OCI-LY7 (cell line): ENCODE data around the gene SPATA31D1. TPM values are rescaled to one million over a fixed set of nuclear protein-coding genes. Genes with fewer than 3 reads are reported as not detected.

Source experiments
- BruUV-seq: library from RNA; stranded (reverse); fragments of 400-500 nt; replicated peaks from 2 replicates; lab custom pipeline; 2021; lab: Mats Ljungman, UMichigan
- CTCF ChIA-PET: fragments of 300-600 bp; sonication (Branson Sonifier 250); formaldehyde crosslinking; loops from one replicate; lab custom pipeline; 2022; ENCODE audit warnings: antibody characterized with exemption; ENCODE audit not compliant: unreplicated experiment; lab: Charles Lee
- POLR2A ChIA-PET: fragments of 300-600 bp; sonication (Branson Sonifier 250); formaldehyde crosslinking; loops from one replicate; lab custom pipeline; 2022; ENCODE audit warnings: antibody characterized with exemption; lab: Charles Lee
- DNase-seq: peaks from one replicate; pipeline ENCODE4 v3.0.0-alpha.2; 2015; ENCODE audit warnings: low spot score
- H2AFZ ChIP-seq: fragments of 200-600 bp; sonication (generic), shearing (Covaris generic); 2 replicates; pipeline ENCODE4 v1.6.1; 2014; ENCODE audit warnings: mild to moderate bottlenecking, antibody characterized with exemption, low read length, moderate library complexity
- H3K27ac ChIP-seq: fragments of 200-600 bp; sonication (generic); 2 replicates; pipeline ENCODE4 v1.5.1; 2014; ENCODE audit warnings: mixed run types, low read depth, mild to moderate bottlenecking, moderate library complexity, low read length, inconsistent platforms; ENCODE audit not compliant: poor library complexity, severe bottlenecking
- H3K36me3 ChIP-seq: fragments of 200-600 bp; sonication (generic); 2 replicates; pipeline ENCODE4 v1.6.1; 2014; ENCODE audit warnings: mild to moderate bottlenecking, antibody characterized with exemption, low read length, moderate library complexity, mixed read lengths; ENCODE audit not compliant: insufficient read depth
- H3K4me1 ChIP-seq: fragments of 200-600 bp; sonication (generic); 2 replicates; pipeline ENCODE4 v1.5.1; 2014; ENCODE audit warnings: mild to moderate bottlenecking, low read length; ENCODE audit not compliant: insufficient read depth, poor library complexity, severe bottlenecking
- H3K4me2 ChIP-seq: fragments of 200-600 bp; sonication (generic); 2 replicates; pipeline ENCODE4 v1.6.1; 2014; ENCODE audit warnings: mild to moderate bottlenecking, low read length
- H3K4me3 ChIP-seq: fragments of 200-600 bp; sonication (generic); 2 replicates; pipeline ENCODE4 v1.5.1; 2014; ENCODE audit warnings: mild to moderate bottlenecking, low read depth, low read length; ENCODE audit not compliant: poor library complexity, severe bottlenecking
- H3K79me2 ChIP-seq: fragments of 200-600 bp; sonication (generic); 2 replicates; pipeline ENCODE4 v1.6.1; 2016; ENCODE audit warnings: low read depth, mild to moderate bottlenecking, low read length, moderate library complexity, mixed read lengths; ENCODE audit not compliant: insufficient read depth
- H3K9me2 ChIP-seq: fragments of 200-600 bp; sonication (generic); 2 replicates; pipeline ENCODE4 v1.6.1; 2016; ENCODE audit warnings: mild to moderate bottlenecking, low read length, mixed read lengths; ENCODE audit not compliant: insufficient read depth
- H3K9me3 ChIP-seq: fragments of 200-600 bp; sonication (generic); 2 replicates; pipeline ENCODE4 v1.6.1; 2014; ENCODE audit warnings: mild to moderate bottlenecking, mixed run types, low read length, mixed read lengths
- H4K20me1 ChIP-seq: fragments of 200-600 bp; sonication (generic); 2 replicates; pipeline ENCODE4 v1.6.1; 2014; ENCODE audit warnings: mild to moderate bottlenecking, antibody characterized with exemption, low read length, moderate library complexity, mixed read lengths; ENCODE audit not compliant: insufficient read depth
- CTCF ChIP-seq: fragments of 200-600 bp; sonication (generic); conservative IDR thresholded peaks from 2 replicates; pipeline ENCODE4 v1.5.1; 2014; ENCODE audit warnings: mild to moderate bottlenecking, antibody characterized with exemption, low read length, moderate library complexity, mixed read lengths
- EZH2phosphoT487 ChIP-seq: fragments of 200-600 bp; sonication (generic); IDR thresholded peaks from 2 replicates; pipeline ENCODE4 v1.6.1; 2018; ENCODE audit warnings: low read depth, borderline replicate concordance, mild to moderate bottlenecking, mixed run types, antibody characterized with exemption, low read length, moderate library complexity, mixed read lengths
- intact Hi-C: fragments of 100-400 bp; cut with micrococcal nuclease; formaldehyde crosslinking; loops from one replicate; pipeline ENCODE4 v1.10.0; 2022; ENCODE audit not compliant: unreplicated experiment
- total RNA-seq, 2 experiments: library from RNA; depleted of rRNA in 1 of 2; stranded (reverse); fragments of >200 nt in 1 of 2; shearing (Covaris generic) in 1 of 2; gene quantifications; 2 replicates each; pipeline ENCODE4 v1.2.3, GENCODE V29; 2014 to 2022

The SPATA31D1 gene
- total RNA-seq, 2 experiments from 2014 or later: not detected

GRCh38 chr9:81955625-81956024, 32.9 kb upstream of the SPATA31D1 start:
- Histone ChIP-seq H3K9me2 (no peaks in the 10 kb centered on the region), H3K27ac (no peak overlapping the region), H4K20me1 (no peaks in the 10 kb centered on the region), H3K79me2 (no peaks in the 10 kb centered on the region), H3K4me3 (no peak overlapping the region), H3K4me2 (no peak overlapping the region), H3K36me3 (no peaks in the 10 kb centered on the region), H3K4me1 (no peaks in the 10 kb centered on the region), H3K9me3 (no peaks in the 10 kb centered on the region), H2AFZ (no peak overlapping the region)
- TF ChIP-seq EZH2phosphoT487 (no peak), CTCF (no peak)
- intact Hi-C loops: no loop called here
- BruUV-seq: no TSS peak
- ChIA-PET POLR2A (interaction anchor here (0.6 kb wide), 1 partner anchor 624 kb away, joined by 6 read pairs; no protein-coding TSS in a partner anchor), CTCF (no interaction called here)
- no peak for DNase-seq

GRCh38 chr9:81964218-81965171, 24.1 kb upstream of the SPATA31D1 start:
- TF ChIP-seq CTCF (no peak), EZH2phosphoT487 (no peak)

GRCh38 chr9:81968026-81968425, 20.5 kb upstream of the SPATA31D1 start:
- no peak overlapping the region for H3K27ac ChIP-seq
- H3K36me3 ChIP-seq: no peaks in the 10 kb centered on the region
- POLR2A ChIA-PET: no interaction called here
- H3K9me2 ChIP-seq: no peaks in the 10 kb centered on the region
- no peak for DNase-seq
- no peaks in the 10 kb centered on the region for H3K79me2 ChIP-seq
- H2AFZ ChIP-seq: no peak overlapping the region
- no peaks in the 10 kb centered on the region for H3K4me1 ChIP-seq
- CTCF ChIA-PET: no interaction called here
- no peaks in the 10 kb centered on the region for H4K20me1 ChIP-seq
- intact Hi-C loops: no loop called here
- TF ChIP-seq CTCF (no peak), EZH2phosphoT487 (no peak)
- H3K4me2 ChIP-seq: no peak overlapping the region
- H3K9me3 ChIP-seq: no peaks in the 10 kb centered on the region
- no peak overlapping the region for H3K4me3 ChIP-seq
- no TSS peak for BruUV-seq

More at GRCh38 chr9:81964218-81965171, 24.1 kb upstream of the SPATA31D1 start:
- Histone ChIP-seq H3K4me1 (no peaks in the 10 kb centered on the region), H3K36me3 (no peaks in the 10 kb centered on the region), H3K27ac (no peak overlapping the region), H3K4me2 (no peak overlapping the region), H3K4me3 (no peak overlapping the region), H2AFZ (no peak overlapping the region), H3K9me2 (no peaks in the 10 kb centered on the region), H3K9me3 (no peaks in the 10 kb centered on the region), H3K79me2 (no peaks in the 10 kb centered on the region), H4K20me1 (no peaks in the 10 kb centered on the region)
- ChIA-PET CTCF (no interaction called here), POLR2A (no interaction called here)
- no peak for DNase-seq
- no TSS peak for BruUV-seq
- intact Hi-C loops: no loop called here
